ENCODE data around the gene ZNF592.

DNA sequence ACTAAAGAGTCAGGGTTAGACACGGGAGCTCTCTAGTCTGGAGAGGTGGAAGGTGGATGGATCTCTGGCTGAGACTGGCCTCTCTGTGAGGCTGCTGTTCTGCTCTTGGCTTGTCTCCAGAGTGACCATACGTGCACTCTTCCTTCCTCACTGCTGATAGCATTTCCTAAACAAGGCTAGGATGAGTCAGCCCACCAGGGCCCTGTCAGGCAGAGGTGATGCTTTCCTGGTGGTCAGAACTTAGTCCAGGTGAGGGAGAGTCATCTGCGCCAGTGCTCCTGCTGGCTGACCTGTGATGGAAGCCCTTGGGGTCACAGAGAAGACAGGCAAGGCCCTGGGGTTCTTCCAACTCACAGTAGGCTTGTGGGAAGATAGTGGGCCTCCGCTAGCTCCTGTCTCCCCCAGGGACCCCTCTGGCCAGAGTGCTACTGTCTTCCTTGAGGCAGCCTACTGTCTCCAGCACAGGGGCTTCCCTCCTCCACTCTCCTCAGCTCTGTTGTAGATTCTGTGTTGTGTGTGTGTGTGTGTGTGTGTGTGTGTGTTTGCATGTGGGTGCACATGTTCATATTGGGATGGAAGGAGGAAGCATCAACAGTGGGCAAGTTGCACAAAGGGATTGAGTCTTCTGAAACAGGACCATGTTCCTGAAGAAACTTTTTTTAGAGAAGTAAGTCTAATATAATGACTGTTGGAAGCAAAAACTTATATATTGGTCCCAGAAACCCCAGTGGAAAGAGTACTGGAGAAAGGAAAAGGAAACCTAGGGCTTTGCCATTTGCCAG is 85.2 kb downstream of the ZNF592 start:
- TF ChIP-seq, protein P1, sequence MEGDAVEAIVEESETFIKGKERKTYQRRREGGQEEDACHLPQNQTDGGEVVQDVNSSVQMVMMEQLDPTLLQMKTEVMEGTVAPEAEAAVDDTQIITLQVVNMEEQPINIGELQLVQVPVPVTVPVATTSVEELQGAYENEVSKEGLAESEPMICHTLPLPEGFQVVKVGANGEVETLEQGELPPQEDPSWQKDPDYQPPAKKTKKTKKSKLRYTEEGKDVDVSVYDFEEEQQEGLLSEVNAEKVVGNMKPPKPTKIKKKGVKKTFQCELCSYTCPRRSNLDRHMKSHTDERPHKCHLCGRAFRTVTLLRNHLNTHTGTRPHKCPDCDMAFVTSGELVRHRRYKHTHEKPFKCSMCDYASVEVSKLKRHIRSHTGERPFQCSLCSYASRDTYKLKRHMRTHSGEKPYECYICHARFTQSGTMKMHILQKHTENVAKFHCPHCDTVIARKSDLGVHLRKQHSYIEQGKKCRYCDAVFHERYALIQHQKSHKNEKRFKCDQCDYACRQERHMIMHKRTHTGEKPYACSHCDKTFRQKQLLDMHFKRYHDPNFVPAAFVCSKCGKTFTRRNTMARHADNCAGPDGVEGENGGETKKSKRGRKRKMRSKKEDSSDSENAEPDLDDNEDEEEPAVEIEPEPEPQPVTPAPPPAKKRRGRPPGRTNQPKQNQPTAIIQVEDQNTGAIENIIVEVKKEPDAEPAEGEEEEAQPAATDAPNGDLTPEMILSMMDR (IDR thresholded peaks at IDR 0.05; ENCODE audit: poor library complexity, severe bottlenecking), result no peak
- no peak for TF ChIP-seq POLR2AphosphoS5 (IDR thresholded peaks at IDR 0.05)
